Measurements from ENCODE around the gene HIVEP2. TPM values are rescaled to one million over a fixed set of nuclear protein-coding genes. Genes with fewer than 3 reads are reported as not detected.
"Not testable (repeated sequence)": the region's sequence is repeated elsewhere in the genome, so short reads cannot be mapped to it uniquely, and the experiment has no call there.

The HIVEP2 gene
- total and polyA plus RNA-seq, 2 donors from 2014 or later: 2.4 to 26.0 TPM

GRCh38 chr6:142985281-142985680, 40.3 kb upstream of the HIVEP2 start:
- DNase-seq (no peak), FAIRE-seq (no peak)
- Histone ChIP-seq H3K27me3 (ENCODE audit: control insufficient read depth, insufficient read depth, low read length) (no peaks in the 10 kb centered on the region), H3K36me3 (ENCODE audit: control insufficient read depth in 2 of 3, insufficient read depth in 3 of 3, low read length in 3 of 3) (no peaks in the 10 kb centered on the region), H3K4me3 (ENCODE audit: low read length in 3 of 3) (no peak overlapping the region), H3K4me1 (ENCODE audit: control insufficient read depth in 2 of 3, insufficient read depth in 2 of 3, low read depth in 1 of 3, low read length in 3 of 3) (no peaks in the 10 kb centered on the region), H3K9ac (ENCODE audit: low read length in 3 of 3) (no peak overlapping the region), H3K9me3 (ENCODE audit: control insufficient read depth in 2 of 3, insufficient read depth in 1 of 3, low read length in 3 of 3) (no peaks in the 10 kb centered on the region), H3K27ac (ENCODE audit: low read depth in 2 of 2, low read length in 2 of 2) (no peak overlapping the region)
- intact Hi-C loops (cut with DNase I): no loop called here
- TF ChIP-seq, protein P1, sequence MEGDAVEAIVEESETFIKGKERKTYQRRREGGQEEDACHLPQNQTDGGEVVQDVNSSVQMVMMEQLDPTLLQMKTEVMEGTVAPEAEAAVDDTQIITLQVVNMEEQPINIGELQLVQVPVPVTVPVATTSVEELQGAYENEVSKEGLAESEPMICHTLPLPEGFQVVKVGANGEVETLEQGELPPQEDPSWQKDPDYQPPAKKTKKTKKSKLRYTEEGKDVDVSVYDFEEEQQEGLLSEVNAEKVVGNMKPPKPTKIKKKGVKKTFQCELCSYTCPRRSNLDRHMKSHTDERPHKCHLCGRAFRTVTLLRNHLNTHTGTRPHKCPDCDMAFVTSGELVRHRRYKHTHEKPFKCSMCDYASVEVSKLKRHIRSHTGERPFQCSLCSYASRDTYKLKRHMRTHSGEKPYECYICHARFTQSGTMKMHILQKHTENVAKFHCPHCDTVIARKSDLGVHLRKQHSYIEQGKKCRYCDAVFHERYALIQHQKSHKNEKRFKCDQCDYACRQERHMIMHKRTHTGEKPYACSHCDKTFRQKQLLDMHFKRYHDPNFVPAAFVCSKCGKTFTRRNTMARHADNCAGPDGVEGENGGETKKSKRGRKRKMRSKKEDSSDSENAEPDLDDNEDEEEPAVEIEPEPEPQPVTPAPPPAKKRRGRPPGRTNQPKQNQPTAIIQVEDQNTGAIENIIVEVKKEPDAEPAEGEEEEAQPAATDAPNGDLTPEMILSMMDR (IDR thresholded peaks at IDR 0.05; ENCODE audit: borderline replicate concordance, extremely low read depth, insufficient read depth): no peak

DNA sequence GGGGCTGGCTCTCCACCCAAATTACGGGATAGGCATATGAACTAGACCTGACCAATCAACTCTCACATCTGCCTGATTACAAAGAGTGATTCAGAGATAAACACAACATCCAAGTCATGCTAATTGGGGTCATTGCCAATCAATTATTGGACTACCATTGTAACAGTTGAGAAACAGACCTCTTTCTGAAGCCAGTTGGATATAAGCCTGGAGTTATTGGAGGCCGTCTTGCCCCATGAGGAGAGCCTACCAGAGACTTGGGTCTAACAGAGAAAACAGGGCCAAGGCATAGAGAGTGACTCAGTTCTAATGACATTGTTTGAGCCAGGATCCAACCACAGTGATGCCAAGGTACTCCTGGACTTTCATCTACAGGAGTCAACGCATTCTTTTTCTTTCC, 39.4 kb upstream of the HIVEP2 start:
- DNase-seq (no peak), FAIRE-seq (no peak)
- no peaks in the 10 kb centered on the region for H3K36me3 ChIP-seq (ENCODE audit: control insufficient read depth in 2 of 3, insufficient read depth in 3 of 3, low read length in 3 of 3)
- TF ChIP-seq, protein P1 (IDR thresholded peaks at IDR 0.05; ENCODE audit: borderline replicate concordance, extremely low read depth, insufficient read depth): no peak
- H3K4me1 ChIP-seq (ENCODE audit: control insufficient read depth in 2 of 3, insufficient read depth in 2 of 3, low read depth in 1 of 3, low read length in 3 of 3): no peaks in the 10 kb centered on the region
- no peaks in the 10 kb centered on the region for H3K9me3 ChIP-seq (ENCODE audit: control insufficient read depth in 2 of 3, insufficient read depth in 1 of 3, low read length in 3 of 3)
- no peak overlapping the region for H3K27ac ChIP-seq (ENCODE audit: low read depth in 2 of 2, low read length in 2 of 2)
- intact Hi-C loops (cut with DNase I): no loop called here
- no peak overlapping the region for H3K4me3 ChIP-seq (ENCODE audit: low read length in 3 of 3)
- no peaks in the 10 kb centered on the region for H3K27me3 ChIP-seq (ENCODE audit: control insufficient read depth, insufficient read depth, low read length)
- H3K9ac ChIP-seq (ENCODE audit: low read length in 3 of 3): no peak overlapping the region

DNA sequence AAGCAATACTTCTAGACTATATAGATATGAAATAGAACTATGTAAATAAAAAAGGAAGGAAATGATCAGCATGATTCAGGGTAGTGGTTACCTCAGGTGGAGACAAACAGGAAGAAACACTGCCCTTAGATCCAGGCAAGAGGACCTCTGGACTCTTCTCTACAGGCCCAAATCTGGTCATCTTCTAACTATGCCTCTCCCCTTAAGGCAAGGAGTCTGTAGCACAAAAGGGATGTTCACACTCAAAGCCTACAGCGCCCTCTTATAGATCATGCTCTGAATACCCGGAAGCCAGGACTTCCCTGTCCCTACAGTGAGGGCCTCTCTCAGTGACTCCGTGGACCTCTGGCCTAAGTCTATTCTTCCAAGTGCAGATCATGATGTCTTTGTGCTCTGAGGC, 30.4 kb upstream of the HIVEP2 start:
- Histone ChIP-seq H3K4me3 (ENCODE audit: low read length in 3 of 3) (no peak overlapping the region), H3K9ac (ENCODE audit: low read length in 3 of 3) (no peak overlapping the region), H3K27me3 (ENCODE audit: control insufficient read depth, insufficient read depth, low read length) (no peaks in the 10 kb centered on the region), H3K4me1 (ENCODE audit: control insufficient read depth in 2 of 3, insufficient read depth in 2 of 3, low read depth in 1 of 3, low read length in 3 of 3) (no peaks in the 10 kb centered on the region), H3K36me3 (ENCODE audit: control insufficient read depth in 2 of 3, insufficient read depth in 3 of 3, low read length in 3 of 3) (no peaks in the 10 kb centered on the region), H3K9me3 (ENCODE audit: control insufficient read depth in 2 of 3, insufficient read depth in 1 of 3, low read length in 3 of 3) (no peaks in the 10 kb centered on the region), H3K27ac (ENCODE audit: low read depth in 2 of 2, low read length in 2 of 2) (no peak overlapping the region)
- no peak for DNase-seq
- FAIRE-seq: no peak
- intact Hi-C loops (cut with DNase I): no loop called here
- TF ChIP-seq, protein P1 (IDR thresholded peaks at IDR 0.05; ENCODE audit: borderline replicate concordance, extremely low read depth, insufficient read depth): no peak

GRCh38 chr6:142970941-142971340, 26.0 kb upstream of the HIVEP2 start:
- DNase-seq; H3K4me1 ChIP-seq (ENCODE audit: control insufficient read depth in 2 of 3, insufficient read depth in 2 of 3, low read depth in 1 of 3, low read length in 3 of 3); intact Hi-C loops (cut with DNase I); H3K27me3 ChIP-seq (ENCODE audit: control insufficient read depth, insufficient read depth, low read length); FAIRE-seq; H3K9me3 ChIP-seq (ENCODE audit: control insufficient read depth in 2 of 3, insufficient read depth in 1 of 3, low read length in 3 of 3); H3K36me3 ChIP-seq (ENCODE audit: control insufficient read depth in 2 of 3, insufficient read depth in 3 of 3, low read length in 3 of 3); H3K27ac ChIP-seq (ENCODE audit: low read depth in 2 of 2, low read length in 2 of 2); H3K9ac ChIP-seq (ENCODE audit: low read length in 3 of 3); H3K4me3 ChIP-seq (ENCODE audit: low read length in 3 of 3): not testable (repeated sequence)
